TTC549 (cell line): ENCODE results near the gene CGNL1.

Experiments
- FAIRE-seq: peaks from 2 replicates; lab custom pipeline; 2012; peaks lifted over from hg19 to GRCh38; lab: Jason Lieb, UNC

Gene CGNL1

GRCh38 chr15:57502116-57502515 lies 125.8 kb downstream of the CGNL1 start:
- FAIRE-seq: no peak

- no peak for FAIRE-seq
Measured at GRCh38 chr15:57503051-57503702, 126.9 kb downstream of the CGNL1 start.

DNA sequence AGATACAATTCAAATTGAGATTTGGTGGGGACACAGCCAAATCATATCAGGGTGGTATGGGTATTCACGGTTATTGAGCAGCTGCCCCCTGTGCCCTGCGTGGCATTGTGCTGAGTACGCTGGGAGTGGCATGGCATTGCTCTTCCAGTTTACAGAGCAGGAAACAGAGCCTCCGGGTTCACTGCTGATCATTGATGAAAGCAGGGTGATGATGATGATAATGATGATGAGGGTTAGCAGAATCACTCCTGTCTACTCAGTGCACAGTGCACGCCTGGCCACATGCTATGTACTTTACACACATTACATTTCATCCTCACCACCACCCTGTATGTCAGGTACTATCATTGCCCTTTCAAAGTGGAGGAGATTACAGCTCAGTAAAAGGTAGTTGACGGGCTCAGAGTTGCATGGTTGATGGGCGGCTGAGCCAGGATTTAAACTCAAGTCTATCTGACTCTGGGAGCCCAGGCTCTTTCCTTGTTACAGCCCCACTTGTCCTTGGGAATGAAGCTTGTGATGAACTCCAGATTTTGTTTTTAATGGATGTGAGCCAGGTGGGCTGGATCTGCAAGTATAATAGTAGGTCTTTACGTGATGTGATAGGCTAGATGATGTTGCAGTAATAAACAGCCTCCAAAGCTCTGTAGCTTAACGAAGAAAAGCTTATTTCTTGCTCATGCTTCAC lies 127.8 kb downstream of the CGNL1 start:
- FAIRE-seq: no peak

GRCh38 chr15:57504599-57504940 lies 128.3 kb downstream of the CGNL1 start:
- FAIRE-seq: no peak

DNA sequence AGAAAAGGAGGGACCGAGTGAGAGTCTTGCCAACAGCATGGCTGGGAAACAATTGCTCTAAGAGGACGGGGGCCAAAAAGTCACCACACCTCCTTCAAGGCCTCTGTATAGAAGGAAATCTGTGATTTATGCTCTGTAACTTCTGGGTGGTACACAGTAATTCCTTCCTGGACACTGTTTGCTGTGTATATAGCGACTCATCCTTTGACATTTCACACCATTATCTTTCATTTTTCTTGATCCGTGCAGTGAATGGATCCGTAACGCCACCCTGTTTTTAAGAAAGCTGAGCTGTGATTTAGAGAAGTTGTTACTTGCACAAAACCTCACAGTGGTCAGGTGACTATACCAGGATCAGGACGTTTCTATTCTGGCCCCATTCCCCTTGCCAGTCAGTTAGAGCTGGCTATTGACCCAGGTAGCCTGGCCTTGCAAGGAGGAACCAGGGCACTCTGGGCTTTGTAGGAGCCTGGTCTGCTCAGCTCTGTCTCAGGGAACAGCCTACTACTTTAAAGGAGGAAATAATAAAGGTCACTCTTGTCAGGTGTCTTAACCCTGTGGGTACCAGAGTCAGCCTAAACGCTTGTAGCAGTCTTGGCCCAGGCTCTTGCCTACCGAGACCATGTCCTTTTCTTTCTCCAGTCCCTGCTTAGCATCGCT lies 128.9 kb downstream of the CGNL1 start:
- FAIRE-seq: no peak

- no peak for FAIRE-seq
Measured at GRCh38 chr15:57505949-57506391, 129.7 kb downstream of the CGNL1 start.

DNA sequence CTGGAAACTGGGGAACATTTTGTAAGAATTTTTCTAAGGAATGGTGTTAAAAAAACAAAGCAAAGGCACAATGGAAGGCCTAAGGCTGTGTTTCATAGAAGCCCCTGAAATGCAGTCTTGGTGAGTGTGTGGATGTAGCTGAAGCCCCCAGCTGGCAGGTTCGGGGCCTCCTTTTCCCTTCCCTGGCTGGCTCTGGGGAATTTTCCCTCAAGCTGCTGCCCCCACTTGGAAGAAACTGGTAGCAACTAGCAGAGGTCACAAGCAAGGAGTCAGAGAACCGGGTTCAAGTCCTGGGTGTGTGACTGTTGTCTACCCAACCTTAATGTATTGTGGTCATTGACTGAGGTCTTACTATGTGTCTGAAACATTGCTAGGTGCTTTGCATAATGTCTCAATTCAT lies 130.1 kb downstream of the CGNL1 start:
- FAIRE-seq: no peak

GRCh38 chr15:57507111-57507510 lies 130.8 kb downstream of the CGNL1 start:
- no peak for FAIRE-seq

DNA sequence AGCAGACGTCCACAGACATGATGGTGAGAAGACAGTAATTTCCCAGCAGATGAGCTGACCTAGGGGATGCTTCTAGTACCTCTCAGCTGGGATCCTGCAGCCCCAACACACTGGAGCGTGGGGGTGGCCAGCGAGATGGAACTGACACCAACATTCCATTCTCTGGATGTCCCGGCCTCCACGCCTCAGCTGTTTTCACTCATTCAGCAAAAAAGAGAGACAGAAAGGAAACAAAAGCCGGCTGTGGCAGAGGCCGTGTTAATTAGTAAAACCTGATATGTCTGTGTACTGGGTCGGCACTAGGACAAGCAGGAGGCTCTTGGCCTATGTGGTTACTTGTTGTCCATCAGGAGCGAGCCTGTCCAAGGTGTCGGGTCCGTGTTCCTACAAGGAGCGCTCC lies 132.8 kb downstream of the CGNL1 start:
- no peak for FAIRE-seq

GRCh38 chr15:57509965-57510364 lies 133.7 kb downstream of the CGNL1 start:
- FAIRE-seq: no peak

- FAIRE-seq: no peak
Measured at GRCh38 chr15:57510647-57511046, 134.3 kb downstream of the CGNL1 start.

- FAIRE-seq: no peak
Measured at GRCh38 chr15:57516327-57517029, 140.2 kb downstream of the CGNL1 start.

DNA sequence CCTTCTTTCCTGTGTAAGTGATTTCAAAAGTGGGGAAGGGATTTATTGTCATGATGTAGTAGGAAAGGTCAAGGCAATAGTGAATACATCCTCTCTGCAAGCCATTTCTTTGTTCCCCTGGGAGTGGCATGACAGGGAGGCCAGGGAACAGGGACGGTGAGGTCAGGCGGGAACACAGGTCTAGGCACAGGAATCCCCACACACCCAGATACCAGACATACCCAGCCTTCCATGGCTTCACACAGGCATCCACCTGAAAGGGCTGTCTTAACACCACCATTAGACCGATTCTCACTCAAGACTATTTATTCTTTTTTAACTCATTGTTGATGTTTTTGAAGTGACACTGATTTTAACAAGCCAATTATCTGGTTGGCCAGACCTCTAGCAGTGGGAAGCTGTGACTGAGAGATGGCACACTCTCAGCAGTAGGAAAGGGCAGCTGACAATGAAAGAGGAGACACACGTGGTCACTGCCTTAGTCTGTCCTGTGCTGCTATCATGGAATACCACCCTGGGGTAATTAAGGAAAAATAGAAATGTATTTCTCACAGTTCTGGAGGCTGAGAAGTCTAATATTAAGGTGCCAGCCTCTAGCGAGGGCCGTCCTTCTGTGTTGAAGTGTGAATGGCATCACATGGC lies 140.8 kb downstream of the CGNL1 start:
- no peak for FAIRE-seq

GRCh38 chr15:57518779-57519405 lies 142.6 kb downstream of the CGNL1 start:
- FAIRE-seq: no peak

GRCh38 chr15:57519806-57520205 lies 143.5 kb downstream of the CGNL1 start:
- no peak for FAIRE-seq

- no peak for FAIRE-seq
Measured at GRCh38 chr15:57521503-57521902, 145.2 kb downstream of the CGNL1 start.

DNA sequence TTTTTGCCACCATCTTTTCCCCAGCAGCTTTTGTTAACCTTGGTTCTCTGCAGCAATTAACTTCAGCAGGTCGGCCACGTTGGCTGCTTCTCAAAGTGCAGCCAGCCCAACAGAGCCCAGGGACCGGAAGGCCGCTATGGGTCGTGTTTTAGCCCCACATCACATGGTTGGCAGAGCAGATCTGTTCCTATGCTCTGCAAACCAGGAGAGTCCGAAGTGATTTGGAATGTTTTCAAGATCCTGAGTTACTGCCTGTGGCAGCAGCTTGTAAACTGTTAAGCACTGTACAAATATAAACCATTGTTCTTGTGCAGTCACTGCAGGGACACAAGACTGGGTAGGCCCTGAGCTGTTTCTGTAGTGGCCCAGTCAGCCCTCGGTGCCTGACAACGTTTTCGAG lies 145.8 kb downstream of the CGNL1 start:
- FAIRE-seq: no peak

DNA sequence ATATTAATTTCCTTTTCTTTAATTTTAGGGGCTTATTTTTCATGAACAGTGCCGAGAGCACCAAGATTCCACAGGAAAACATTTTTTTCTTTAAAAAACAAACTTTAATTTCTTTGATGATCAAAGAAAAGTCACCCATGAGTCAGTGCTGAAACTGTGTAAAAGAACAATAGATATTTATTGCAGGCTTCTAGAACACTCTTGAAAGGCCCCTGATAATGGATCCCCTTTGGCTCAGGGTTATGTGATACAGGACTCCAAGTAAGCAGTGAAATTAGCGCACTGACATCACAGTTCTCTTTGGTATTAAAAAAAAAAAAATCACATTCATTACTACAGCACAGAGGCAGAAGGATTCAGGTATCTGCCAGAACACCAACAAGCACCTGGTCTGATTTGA lies 149.3 kb downstream of the CGNL1 start:
- no peak for FAIRE-seq

- FAIRE-seq: no peak
Measured at GRCh38 chr15:57526076-57526475, 149.8 kb downstream of the CGNL1 start.

DNA sequence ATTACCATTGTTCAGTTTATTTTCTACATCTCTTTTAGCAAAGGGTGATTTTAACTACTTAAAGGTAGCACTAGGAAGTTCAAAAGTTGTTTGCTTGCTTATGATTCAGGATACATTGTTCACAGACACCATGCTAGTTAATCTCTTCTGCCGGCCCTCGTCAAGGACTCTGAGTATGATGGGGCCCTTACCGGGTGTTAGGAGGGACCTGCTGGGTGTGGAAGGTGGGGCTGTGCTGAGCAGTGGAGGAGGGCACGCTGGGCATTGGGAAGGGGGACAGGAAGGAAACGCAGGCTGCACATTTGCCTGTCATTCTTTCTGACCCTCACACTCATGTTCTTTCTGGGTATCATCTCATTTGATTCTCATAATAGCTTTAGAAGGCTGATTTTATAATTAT lies 150.3 kb downstream of the CGNL1 start:
- no peak for FAIRE-seq

DNA sequence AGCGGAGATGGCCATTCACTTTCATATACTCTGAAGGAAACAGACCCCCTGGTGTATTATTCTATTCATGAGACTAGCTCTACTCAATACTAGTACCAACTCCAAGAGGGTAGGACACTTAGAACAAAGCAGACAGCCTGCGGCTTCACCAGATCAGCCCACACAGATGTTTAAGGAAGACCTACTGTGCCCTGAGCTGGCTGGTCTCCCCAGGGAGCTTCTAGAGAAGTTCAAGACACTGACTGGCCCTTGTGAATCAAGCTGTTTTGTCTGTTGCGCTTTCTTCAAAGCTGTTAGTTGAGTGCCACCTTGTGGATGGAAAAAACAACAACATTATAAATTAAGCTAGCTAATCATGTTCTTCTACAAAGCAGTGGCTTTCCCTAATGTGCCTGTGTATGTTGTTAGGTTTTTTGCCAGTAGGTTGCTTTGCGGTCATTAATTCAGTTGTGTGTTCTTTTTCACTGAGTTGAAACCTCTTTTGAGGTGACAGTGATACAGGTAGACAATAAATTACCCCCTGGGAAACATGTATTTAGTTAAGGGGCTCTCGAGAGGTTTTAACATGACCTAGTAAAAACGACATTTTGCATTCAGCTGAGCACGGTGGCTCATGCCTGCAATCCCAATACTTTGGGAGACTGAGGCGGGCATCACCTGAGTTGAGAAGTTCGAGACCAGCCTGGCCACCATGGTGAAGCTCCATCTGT lies 151.2 kb downstream of the CGNL1 start:
- FAIRE-seq: no peak
